Breast epithelium (tissue), 4 donors: Measurements from ENCODE around the gene LMX1A. TPM values are rescaled to one million over a fixed set of nuclear protein-coding genes. Genes with fewer than 3 reads are reported as not detected.

Experiments used
- DNase-seq, 2 donors: peaks; one replicate each; pipeline ENCODE4 v3.0.0-alpha.2; 2019; ENCODE audit warnings: low spot score in 2 of 2
- H3K27ac ChIP-seq, 2 donors: fragments of 200-600 bp; sonication (generic) in 1 of 2; one replicate each; pipeline ENCODE4 v1.5.1; 2016 to 2019; ENCODE audit warnings: mild to moderate bottlenecking in 1 of 2
- H3K27me3 ChIP-seq, 2 donors: fragments of 200-600 bp; sonication (generic) in 1 of 2; one replicate each; pipeline versions ENCODE4 v1.5.1 to v1.6.0; 2017 to 2019; ENCODE audit warnings: control low read depth in 1 of 2, mild to moderate bottlenecking in 1 of 2
- H3K36me3 ChIP-seq: fragments of 200-600 bp; one replicate; pipeline ENCODE4 v1.5.1; 2019
- H3K4me1 ChIP-seq, 2 donors: fragments of 200-600 bp; sonication (generic); one replicate each; pipeline ENCODE4 v1.5.1; 2016 to 2019; ENCODE audit warnings: control low read depth in 1 of 2
- H3K4me3 ChIP-seq, 3 donors: fragments of 200-600 bp; sonication (generic); 1 replicate in 2 of 3; 2 replicates in 1 of 3; pipeline ENCODE4 v1.5.1; 2016 to 2019; ENCODE audit warnings: mild to moderate bottlenecking in 3 of 3, moderate library complexity in 2 of 3
- H3K9me3 ChIP-seq, 2 donors: fragments of 200-600 bp; sonication (generic) in 1 of 2; one replicate each; pipeline ENCODE4 v1.5.1; 2016 to 2019; ENCODE audit warnings: control low read depth in 1 of 2
- POLR2A ChIP-seq: fragments of 450-650 bp; IDR thresholded peaks from one replicate; pipeline ENCODE4 v1.6.1; 2016; ENCODE audit warnings: antibody characterized with exemption, mild to moderate bottlenecking, moderate library complexity
- POLR2AphosphoS5 ChIP-seq, 3 donors: sonication (generic); formaldehyde crosslinking; IDR thresholded peaks; one replicate each; pipeline ENCODE4 v1.6.1; 2017; ENCODE audit warnings: antibody characterized with exemption in 3 of 3
- intact Hi-C: fragments of 100-400 bp; cut with DNase I; formaldehyde crosslinking; loops from one replicate; pipeline ENCODE4 v1.15.1; 2023; ENCODE audit warnings: low total_unique reads
- total RNA-seq, 3 donors: library from RNA; depleted of rRNA; stranded (reverse); fragments of >200 nt; gene quantifications; one replicate each; pipeline ENCODE4 v1.1.0, GENCODE V29; 2016
- TF ChIP-seq, protein P1 (sequence below), 3 donors: fragments of 450-650 bp; IDR thresholded peaks; one replicate each; pipeline ENCODE4 v1.5.1; 2016 to 2017; ENCODE audit warnings: antibody characterized with exemption in 3 of 3, mild to moderate bottlenecking in 3 of 3, moderate library complexity in 3 of 3

The LMX1A gene
- total RNA-seq, 3 donors from 2014 or later: 1.3 TPM; not detected in 2

- H3K27me3 ChIP-seq: no peaks in the 10 kb centered on the region
- no peaks in the 10 kb centered on the region for H3K9me3 ChIP-seq
- no peaks in the 10 kb centered on the region for H3K36me3 ChIP-seq
- H3K27ac ChIP-seq: no peak overlapping the region
- TF ChIP-seq POLR2AphosphoS5 (IDR thresholded peaks at IDR 0.05): no peak
- TF ChIP-seq, protein P1, sequence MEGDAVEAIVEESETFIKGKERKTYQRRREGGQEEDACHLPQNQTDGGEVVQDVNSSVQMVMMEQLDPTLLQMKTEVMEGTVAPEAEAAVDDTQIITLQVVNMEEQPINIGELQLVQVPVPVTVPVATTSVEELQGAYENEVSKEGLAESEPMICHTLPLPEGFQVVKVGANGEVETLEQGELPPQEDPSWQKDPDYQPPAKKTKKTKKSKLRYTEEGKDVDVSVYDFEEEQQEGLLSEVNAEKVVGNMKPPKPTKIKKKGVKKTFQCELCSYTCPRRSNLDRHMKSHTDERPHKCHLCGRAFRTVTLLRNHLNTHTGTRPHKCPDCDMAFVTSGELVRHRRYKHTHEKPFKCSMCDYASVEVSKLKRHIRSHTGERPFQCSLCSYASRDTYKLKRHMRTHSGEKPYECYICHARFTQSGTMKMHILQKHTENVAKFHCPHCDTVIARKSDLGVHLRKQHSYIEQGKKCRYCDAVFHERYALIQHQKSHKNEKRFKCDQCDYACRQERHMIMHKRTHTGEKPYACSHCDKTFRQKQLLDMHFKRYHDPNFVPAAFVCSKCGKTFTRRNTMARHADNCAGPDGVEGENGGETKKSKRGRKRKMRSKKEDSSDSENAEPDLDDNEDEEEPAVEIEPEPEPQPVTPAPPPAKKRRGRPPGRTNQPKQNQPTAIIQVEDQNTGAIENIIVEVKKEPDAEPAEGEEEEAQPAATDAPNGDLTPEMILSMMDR (IDR thresholded peaks at IDR 0.05): no peak
- TF ChIP-seq POLR2A: no peak
- intact Hi-C loops: no loop called here
- DNase-seq: no peak
- H3K4me3 ChIP-seq: no peak overlapping the region
- no peaks in the 10 kb centered on the region for H3K4me1 ChIP-seq
These were observed 101.5 kb downstream of the LMX1A start for GRCh38 chr1:165254896-165255625.

- TF ChIP-seq POLR2AphosphoS5 (IDR thresholded peaks at IDR 0.05): no peak
- no peak for TF ChIP-seq POLR2A
- TF ChIP-seq, protein P1 (IDR thresholded peaks at IDR 0.05): no peak
These were observed 102.1 kb downstream of the LMX1A start for GRCh38 chr1:165254376-165254775.

GRCh38 chr1:165253818-165254254 is 102.7 kb downstream of the LMX1A start:
- Histone ChIP-seq H3K4me3 (no peak overlapping the region), H3K36me3 (no peaks in the 10 kb centered on the region), H3K9me3 (no peaks in the 10 kb centered on the region), H3K27ac (no peak overlapping the region), H3K27me3 (no peaks in the 10 kb centered on the region), H3K4me1 (no peaks in the 10 kb centered on the region)
- TF ChIP-seq POLR2AphosphoS5 (IDR thresholded peaks at IDR 0.05) (no peak), POLR2A (no peak)
- TF ChIP-seq, protein P1 (IDR thresholded peaks at IDR 0.05): no peak
- no peak for DNase-seq
- intact Hi-C loops: no loop called here

More at GRCh38 chr1:165254376-165254775, 102.1 kb downstream of the LMX1A start:
- H3K9me3 ChIP-seq: no peaks in the 10 kb centered on the region
- no peaks in the 10 kb centered on the region for H3K36me3 ChIP-seq
- no peak for DNase-seq
- no peak overlapping the region for H3K27ac ChIP-seq
- H3K4me3 ChIP-seq: no peak overlapping the region
- H3K4me1 ChIP-seq: no peaks in the 10 kb centered on the region
- H3K27me3 ChIP-seq: no peaks in the 10 kb centered on the region
- intact Hi-C loops: no loop called here

GRCh38 chr1:165248969-165249571 is 107.4 kb downstream of the LMX1A start:
- no peak for DNase-seq

More at GRCh38 chr1:165248969-165249571, 107.4 kb downstream of the LMX1A start:
- Histone ChIP-seq H3K27ac (no peak overlapping the region), H3K9me3 (no peaks in the 10 kb centered on the region), H3K4me3 (no peak overlapping the region), H3K36me3 (no peaks in the 10 kb centered on the region), H3K4me1 (no peaks in the 10 kb centered on the region), H3K27me3 (no peaks in the 10 kb centered on the region)
- no peak for TF ChIP-seq POLR2AphosphoS5 (IDR thresholded peaks at IDR 0.05)
- TF ChIP-seq, protein P1 (IDR thresholded peaks at IDR 0.05): no peak
- TF ChIP-seq POLR2A: no peak
- intact Hi-C loops: loop anchor here (5.0 kb wide), 1 partner anchor 1897 kb away; no protein-coding TSS in a partner anchor
